Suprapubic skin (tissue), 4 donors: ENCODE results near the gene NUDT4. TPM values are rescaled to one million over a fixed set of nuclear protein-coding genes. Genes with fewer than 3 reads are reported as not detected.

Experiments
- DNase-seq, 2 donors: peaks; one replicate each; pipeline ENCODE4 v3.0.0-alpha.2; 2019; ENCODE audit warnings: low spot score in 2 of 2
- H3K27ac ChIP-seq: fragments of 200-600 bp; sonication (generic); one replicate; pipeline ENCODE4 v1.5.1; 2019
- H3K27me3 ChIP-seq: fragments of 200-600 bp; sonication (generic); one replicate; pipeline ENCODE4 v1.5.1; 2019
- H3K36me3 ChIP-seq: fragments of 200-600 bp; sonication (generic); one replicate; pipeline ENCODE4 v1.5.1; 2019
- H3K4me1 ChIP-seq: fragments of 200-600 bp; sonication (generic); one replicate; pipeline ENCODE4 v1.5.1; 2019
- H3K4me3 ChIP-seq: fragments of 200-600 bp; sonication (generic); one replicate; pipeline ENCODE4 v1.5.1; 2019; ENCODE audit warnings: mild to moderate bottlenecking
- H3K9me3 ChIP-seq: fragments of 200-600 bp; sonication (generic); one replicate; pipeline ENCODE4 v1.5.1; 2019
- CTCF ChIP-seq, 2 donors: fragments of 200-600 bp in 1 of 2; fragments of 450-650 bp in 1 of 2; sonication (generic) in 1 of 2; IDR thresholded peaks; one replicate each; pipeline ENCODE4 v1.5.1; 2016 to 2019; ENCODE audit warnings: antibody characterized with exemption in 2 of 2, mild to moderate bottlenecking in 1 of 2, moderate library complexity in 1 of 2
- EP300 ChIP-seq: sonication (generic); formaldehyde crosslinking; IDR thresholded peaks from one replicate; pipeline ENCODE4 v1.6.1; 2017; ENCODE audit warnings: antibody characterized with exemption
- POLR2A ChIP-seq, 2 donors: fragments of 450-650 bp; IDR thresholded peaks; one replicate each; pipeline ENCODE4 v1.6.1; 2017; ENCODE audit warnings: antibody characterized with exemption in 2 of 2, mild to moderate bottlenecking in 2 of 2, moderate library complexity in 2 of 2
- POLR2AphosphoS5 ChIP-seq, 3 donors: sonication (generic); formaldehyde crosslinking; IDR thresholded peaks; one replicate each; pipeline ENCODE4 v1.6.1; 2017; ENCODE audit warnings: antibody characterized with exemption in 3 of 3
- WGBS: methylation state at CpG from one replicate; pipeline ENCODE4 v1.1.5; 2018; 5-methylcytosine and 5-hydroxymethylcytosine counted together
- total RNA-seq, 4 donors: library from RNA; depleted of rRNA; stranded (reverse); fragments of >200 nt; gene quantifications; one replicate each; pipeline ENCODE4 v1.1.0, GENCODE V29; 2016

The NUDT4 gene
- total RNA-seq, 4 donors from 2014 or later, result 27.1 to 46.7 (median 34.5) TPM

GRCh38 chr12:93368766-93369165, 9.0 kb upstream of the NUDT4 start:
- WGBS, result 97% methylated on average over 3 of the region's 3 CpGs
- H3K4me1 ChIP-seq, result no peaks in the 10 kb centered on the region

GRCh38 chr12:93369505-93369904, 8.2 kb upstream of the NUDT4 start:
- no peak overlapping the region for H3K27ac ChIP-seq
- TF ChIP-seq EP300, result no peak
- no peak for TF ChIP-seq POLR2A (IDR thresholded peaks at IDR 0.05)
- no peak for TF ChIP-seq POLR2AphosphoS5 (IDR thresholded peaks at IDR 0.05)
- TF ChIP-seq CTCF (IDR thresholded peaks at IDR 0.05), result no peak
- no peaks in the 10 kb centered on the region for H3K27me3 ChIP-seq
- no peak for DNase-seq
- no peaks in the 10 kb centered on the region for H3K9me3 ChIP-seq
- no peaks in the 10 kb centered on the region for H3K4me1 ChIP-seq
- no peaks in the 10 kb centered on the region for H3K36me3 ChIP-seq
- H3K4me3 ChIP-seq, result no peak overlapping the region

More at GRCh38 chr12:93368766-93369165, 9.0 kb upstream of the NUDT4 start:
- Histone ChIP-seq H3K27me3 (no peaks in the 10 kb centered on the region), H3K4me3 (no peak overlapping the region), H3K27ac (no peak overlapping the region), H3K36me3 (no peaks in the 10 kb centered on the region), H3K9me3 (no peaks in the 10 kb centered on the region)
- no peak for TF ChIP-seq POLR2AphosphoS5 (IDR thresholded peaks at IDR 0.05)
- no peak for TF ChIP-seq CTCF (IDR thresholded peaks at IDR 0.05)
- no peak for TF ChIP-seq EP300
- no peak for TF ChIP-seq POLR2A (IDR thresholded peaks at IDR 0.05)
- DNase-seq, result no peak

GRCh38 chr12:93370947-93371346, 6.8 kb upstream of the NUDT4 start:
- peaks cover 4% of the 10 kb centered on the region for H3K4me1 ChIP-seq
- H3K27me3 ChIP-seq, result no peaks in the 10 kb centered on the region
- TF ChIP-seq POLR2A (IDR thresholded peaks at IDR 0.05) (no peak), CTCF (IDR thresholded peaks at IDR 0.05) (no peak), EP300 (no peak), POLR2AphosphoS5 (IDR thresholded peaks at IDR 0.05) (no peak)
- H3K27ac ChIP-seq, result no peak overlapping the region
- H3K36me3 ChIP-seq, result no peaks in the 10 kb centered on the region
- no peak for DNase-seq
- no peak overlapping the region for H3K4me3 ChIP-seq
- 89% methylated on average over 6 of the region's 6 CpGs for WGBS
- no peaks in the 10 kb centered on the region for H3K9me3 ChIP-seq

- Histone ChIP-seq H3K27me3 (no peaks in the 10 kb centered on the region), H3K27ac (no peak overlapping the region), H3K9me3 (no peaks in the 10 kb centered on the region), H3K36me3 (no peaks in the 10 kb centered on the region), H3K4me3 (no peak overlapping the region), H3K4me1 (peaks cover 8% of the 10 kb centered on the region)
- DNase-seq, result no peak
- TF ChIP-seq EP300, result no peak
- no peak for TF ChIP-seq CTCF (IDR thresholded peaks at IDR 0.05)
- no peak for TF ChIP-seq POLR2A (IDR thresholded peaks at IDR 0.05)
- no peak for TF ChIP-seq POLR2AphosphoS5 (IDR thresholded peaks at IDR 0.05)
- 65% methylated on average over 2 of the region's 2 CpGs for WGBS
Measured at GRCh38 chr12:93373961-93374656, 3.6 kb upstream of the NUDT4 start.

GRCh38 chr12:93375906-93376305, 1.8 kb upstream of the NUDT4 start:
- Histone ChIP-seq H3K36me3 (no peaks in the 10 kb centered on the region), H3K9me3 (no peaks in the 10 kb centered on the region), H3K27ac (no peak overlapping the region), H3K4me3 (peak overlapping the region; percentile 88), H3K4me1 (peaks cover 25% of the 10 kb centered on the region), H3K27me3 (no peaks in the 10 kb centered on the region)
- no peak for TF ChIP-seq CTCF (IDR thresholded peaks at IDR 0.05)
- no peak for TF ChIP-seq EP300
- TF ChIP-seq POLR2A (IDR thresholded peaks at IDR 0.05), result no peak
- no peak for TF ChIP-seq POLR2AphosphoS5 (IDR thresholded peaks at IDR 0.05)
- no peak for DNase-seq
- 89% methylated on average over 6 of the region's 6 CpGs for WGBS
